Body of pancreas (tissue), 4 donors: ENCODE results near the gene CHST1. TPM values are rescaled to one million over a fixed set of nuclear protein-coding genes. Genes with fewer than 3 reads are reported as not detected.

Experiments used
- ATAC-seq: fragments of 150-250 bp; one replicate; pipeline ENCODE4 v1.9.1; 2016
- DNase-seq, 4 donors: peaks; one replicate each; pipeline ENCODE4 v3.0.0-alpha.2; 2019
- H3K27ac ChIP-seq, 4 donors: fragments of 200-600 bp; sonication (generic); 1 replicate in 3 of 4; 2 replicates in 1 of 4; pipeline versions ENCODE4 v1.5.1 to v1.6.1; 2016 to 2019; ENCODE audit warnings: mild to moderate bottlenecking in 1 of 4, mixed read lengths in 1 of 4, moderate library complexity in 1 of 4
- H3K27me3 ChIP-seq, 2 donors: fragments of 200-600 bp; sonication (generic); one replicate each; pipeline ENCODE4 v1.6.0; 2016; ENCODE audit warnings: mild to moderate bottlenecking in 1 of 2
- H3K36me3 ChIP-seq, 2 donors: fragments of 200-600 bp; sonication (generic); replicated peaks in 1 of 2; 2 replicates each; pipeline ENCODE4 v1.5.1; 2016; ENCODE audit warnings: low read depth in 2 of 2; ENCODE audit not compliant: insufficient read depth in 1 of 2
- H3K4me1 ChIP-seq: fragments of 200-600 bp; sonication (generic); one replicate; pipeline ENCODE4 v1.6.0; 2016
- H3K4me3 ChIP-seq, 2 donors: fragments of 200-600 bp; sonication (generic); 1 replicate in 1 of 2; 2 replicates in 1 of 2; pipeline ENCODE4 v1.5.1; 2016 to 2019
- H3K9me3 ChIP-seq, 3 donors: fragments of 200-600 bp; sonication (generic); 1 replicate in 2 of 3; 2 replicates in 1 of 3; pipeline ENCODE4 v1.5.1; 2016
- POLR2A ChIP-seq, 3 donors: fragments of 450-650 bp; IDR thresholded peaks; one replicate each; pipeline ENCODE4 v1.6.1; 2016; ENCODE audit warnings: antibody characterized with exemption in 3 of 3, mild to moderate bottlenecking in 2 of 3
- WGBS, 2 donors: methylation state at CpG; one replicate each; pipeline ENCODE4 v1.1.5; 2017; 5-methylcytosine and 5-hydroxymethylcytosine counted together
- intact Hi-C: fragments of 100-400 bp; cut with DNase I; formaldehyde crosslinking; loops from one replicate; pipeline ENCODE4 v1.15.1; 2023
- total RNA-seq, 2 donors: library from RNA; depleted of rRNA; stranded (reverse); fragments of >200 nt; gene quantifications; one replicate each; pipeline ENCODE4 v1.1.0, GENCODE V29; 2016
- TF ChIP-seq, protein P1 (sequence below), 7 experiments: fragments of 450-650 bp in 4 of 7; fragments of 200-600 bp in 3 of 7; sonication (generic) in 3 of 7; IDR thresholded peaks; one replicate each; pipeline ENCODE4 v1.5.1; 2016 to 2019; ENCODE audit warnings: antibody characterized with exemption in 7 of 7

The CHST1 gene
- total RNA-seq, 2 donors from 2014 or later = 1.3 to 2.0 TPM

DNA sequence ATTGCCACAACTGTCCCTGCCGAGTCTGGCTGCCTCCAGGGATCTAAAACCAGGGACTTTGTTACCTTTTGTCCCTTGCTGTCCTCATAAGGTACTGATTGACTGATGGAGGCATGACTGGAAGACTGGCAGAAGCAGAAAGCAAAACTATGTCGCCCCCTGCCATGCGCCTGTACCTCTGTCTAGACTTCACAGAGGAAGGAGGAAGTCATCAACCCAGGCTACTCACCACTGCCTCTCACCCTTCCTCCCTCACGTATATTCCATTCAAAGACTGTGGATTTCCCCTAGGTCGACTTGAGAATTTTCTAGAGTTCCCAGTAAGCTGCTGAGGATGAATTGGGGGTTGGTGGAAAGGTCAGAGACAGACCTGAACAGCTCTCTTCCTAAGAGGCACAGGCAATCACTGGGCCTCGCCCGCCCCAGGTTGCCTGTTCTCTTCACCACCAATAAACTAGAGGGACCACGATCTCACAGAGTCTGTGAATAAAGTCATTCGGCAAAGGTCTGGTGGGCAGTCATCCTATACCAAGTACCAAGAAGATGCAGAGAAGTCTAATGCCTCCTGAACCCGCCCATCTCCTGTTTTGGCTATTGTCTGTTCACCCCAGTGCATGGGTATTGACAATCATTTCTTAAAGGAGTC lies 27.5 kb upstream of the CHST1 start:
- Histone ChIP-seq H3K27me3 (no peaks in the 10 kb centered on the region), H3K9me3 (no peaks in the 10 kb centered on the region), H3K4me1 (no peaks in the 10 kb centered on the region), H3K4me3 (no peak overlapping the region), H3K27ac (no peak overlapping the region), H3K36me3 (no peaks in the 10 kb centered on the region)
- WGBS, 2 donors = 68 to 74% methylated on average over 9 to 10 of the region's 10 CpGs
- intact Hi-C loops = no loop called here
- DNase-seq = no peak
- ATAC-seq = no peak
- TF ChIP-seq, protein P1, sequence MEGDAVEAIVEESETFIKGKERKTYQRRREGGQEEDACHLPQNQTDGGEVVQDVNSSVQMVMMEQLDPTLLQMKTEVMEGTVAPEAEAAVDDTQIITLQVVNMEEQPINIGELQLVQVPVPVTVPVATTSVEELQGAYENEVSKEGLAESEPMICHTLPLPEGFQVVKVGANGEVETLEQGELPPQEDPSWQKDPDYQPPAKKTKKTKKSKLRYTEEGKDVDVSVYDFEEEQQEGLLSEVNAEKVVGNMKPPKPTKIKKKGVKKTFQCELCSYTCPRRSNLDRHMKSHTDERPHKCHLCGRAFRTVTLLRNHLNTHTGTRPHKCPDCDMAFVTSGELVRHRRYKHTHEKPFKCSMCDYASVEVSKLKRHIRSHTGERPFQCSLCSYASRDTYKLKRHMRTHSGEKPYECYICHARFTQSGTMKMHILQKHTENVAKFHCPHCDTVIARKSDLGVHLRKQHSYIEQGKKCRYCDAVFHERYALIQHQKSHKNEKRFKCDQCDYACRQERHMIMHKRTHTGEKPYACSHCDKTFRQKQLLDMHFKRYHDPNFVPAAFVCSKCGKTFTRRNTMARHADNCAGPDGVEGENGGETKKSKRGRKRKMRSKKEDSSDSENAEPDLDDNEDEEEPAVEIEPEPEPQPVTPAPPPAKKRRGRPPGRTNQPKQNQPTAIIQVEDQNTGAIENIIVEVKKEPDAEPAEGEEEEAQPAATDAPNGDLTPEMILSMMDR (IDR thresholded peaks at IDR 0.05) = no peak
- no peak for TF ChIP-seq POLR2A (IDR thresholded peaks at IDR 0.05)

DNA sequence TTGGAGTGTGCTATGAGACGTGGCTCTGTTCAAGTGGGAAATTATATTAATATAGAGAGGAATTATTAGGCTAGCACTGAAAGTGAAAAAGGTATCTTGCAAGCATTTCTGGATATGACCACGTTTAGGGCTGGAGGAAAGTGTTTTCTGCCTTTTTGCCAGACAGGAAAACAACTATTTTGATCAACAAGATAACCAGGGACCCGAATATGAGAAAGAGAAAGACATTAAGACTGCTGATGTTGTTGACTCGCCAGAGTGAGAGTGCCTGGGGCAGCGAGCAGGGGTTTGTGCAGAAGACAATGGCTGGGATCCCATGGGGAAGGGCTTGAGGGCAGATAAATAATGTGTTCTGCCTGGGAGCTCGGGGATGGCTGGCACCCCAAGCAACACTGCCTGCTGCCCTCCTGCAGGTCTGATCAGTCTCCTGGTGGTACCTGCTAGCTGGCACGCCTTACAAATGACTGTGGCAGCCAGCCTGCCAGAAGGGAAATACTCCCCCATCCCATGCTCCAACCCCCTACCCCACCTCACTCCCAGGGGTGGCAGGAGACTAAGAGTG lies 23.1 kb upstream of the CHST1 start:
- ATAC-seq (no peak), DNase-seq (no peak)
- Histone ChIP-seq H3K27me3 (no peaks in the 10 kb centered on the region), H3K4me3 (no peak overlapping the region), H3K9me3 (no peaks in the 10 kb centered on the region), H3K36me3 (no peaks in the 10 kb centered on the region), H3K4me1 (no peaks in the 10 kb centered on the region), H3K27ac (no peak overlapping the region)
- WGBS, 2 donors = 49 to 60% methylated on average over 7 of the region's 7 CpGs
- intact Hi-C loops = no loop called here
- TF ChIP-seq, protein P1 (IDR thresholded peaks at IDR 0.05) = no peak
- no peak for TF ChIP-seq POLR2A (IDR thresholded peaks at IDR 0.05)

DNA sequence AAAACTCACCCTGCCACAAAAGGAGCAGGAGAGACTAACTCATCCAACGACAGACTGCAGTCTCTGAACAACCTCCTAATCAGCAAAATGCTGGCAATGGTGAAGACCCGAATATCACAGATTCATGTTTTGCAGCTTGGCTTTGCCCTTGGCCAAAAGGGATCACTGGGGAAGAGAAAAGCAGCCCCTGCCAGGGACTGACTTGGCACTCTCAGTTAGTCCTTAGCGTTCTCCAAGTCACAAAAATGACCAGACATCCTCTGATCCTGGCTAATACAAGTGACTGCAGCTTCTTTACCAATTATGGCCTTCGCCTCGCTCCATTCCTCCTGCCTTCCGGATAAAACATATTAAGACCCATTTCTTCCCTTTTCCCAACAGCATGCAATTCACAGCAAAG lies 22.4 kb upstream of the CHST1 start:
- ATAC-seq = no peak
- no peak overlapping the region for H3K4me3 ChIP-seq
- no peak overlapping the region for H3K27ac ChIP-seq
- no peak for DNase-seq
- WGBS, 2 donors = 73 to 80% methylated on average over 6 of the region's 6 CpGs
- no peak for TF ChIP-seq POLR2A (IDR thresholded peaks at IDR 0.05)
- TF ChIP-seq, protein P1 (IDR thresholded peaks at IDR 0.05) = no peak
- H3K9me3 ChIP-seq = no peaks in the 10 kb centered on the region
- no peaks in the 10 kb centered on the region for H3K36me3 ChIP-seq
- H3K27me3 ChIP-seq = no peaks in the 10 kb centered on the region
- H3K4me1 ChIP-seq = no peaks in the 10 kb centered on the region
- intact Hi-C loops = no loop called here

DNA sequence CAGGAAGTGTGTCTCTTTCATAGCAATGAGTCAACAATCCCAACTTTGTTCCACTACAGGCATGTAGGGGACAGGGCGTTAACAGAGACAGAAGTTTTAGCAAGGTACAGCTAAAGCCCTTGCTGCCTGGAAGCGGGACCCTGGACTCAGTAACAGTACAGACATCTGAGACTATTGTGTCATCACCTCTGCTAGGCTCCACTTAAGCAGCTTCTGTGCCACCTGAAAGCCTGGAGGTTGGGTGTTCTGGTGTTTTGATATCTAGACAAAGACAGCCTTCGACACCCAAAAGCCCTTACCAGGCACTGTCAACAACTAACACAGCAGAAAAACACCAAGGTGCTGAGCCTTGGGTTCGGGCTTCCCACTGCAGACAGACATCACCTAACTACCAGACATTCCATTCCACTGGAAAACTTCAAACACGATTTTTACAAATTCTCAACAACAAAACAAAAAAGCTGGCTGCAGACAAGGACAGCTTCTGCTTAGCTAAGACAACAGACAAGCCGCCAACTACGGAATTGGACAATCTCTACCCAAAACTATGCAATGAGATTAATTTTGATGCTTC lies 20.6 kb upstream of the CHST1 start:
- intact Hi-C loops = no loop called here
- TF ChIP-seq POLR2A (IDR thresholded peaks at IDR 0.05) = no peak
- TF ChIP-seq, protein P1 (IDR thresholded peaks at IDR 0.05) = no peak

More for the DNA sequence above, 20.6 kb upstream of the CHST1 start:
- H3K36me3 ChIP-seq = no peaks in the 10 kb centered on the region
- H3K4me3 ChIP-seq = no peak overlapping the region
- H3K27me3 ChIP-seq = no peaks in the 10 kb centered on the region
- H3K27ac ChIP-seq = no peak overlapping the region
- no peaks in the 10 kb centered on the region for H3K9me3 ChIP-seq
- H3K4me1 ChIP-seq = no peaks in the 10 kb centered on the region
- WGBS, 2 donors = 77 to 81% methylated on average over 6 to 7 of the region's 7 CpGs
- no peak for ATAC-seq
- no peak for DNase-seq
